NCI-H345 treated with DMSO at 0.1 percent for 48 hours (cell line): ENCODE measurements around the gene ARID5B.

Source experiments
- DNase-seq: peaks from one replicate; lab custom pipeline; 2025; ENCODE audit not compliant: unreplicated experiment; lab: John Stamatoyannopoulos, UW

The ARID5B gene

DNA sequence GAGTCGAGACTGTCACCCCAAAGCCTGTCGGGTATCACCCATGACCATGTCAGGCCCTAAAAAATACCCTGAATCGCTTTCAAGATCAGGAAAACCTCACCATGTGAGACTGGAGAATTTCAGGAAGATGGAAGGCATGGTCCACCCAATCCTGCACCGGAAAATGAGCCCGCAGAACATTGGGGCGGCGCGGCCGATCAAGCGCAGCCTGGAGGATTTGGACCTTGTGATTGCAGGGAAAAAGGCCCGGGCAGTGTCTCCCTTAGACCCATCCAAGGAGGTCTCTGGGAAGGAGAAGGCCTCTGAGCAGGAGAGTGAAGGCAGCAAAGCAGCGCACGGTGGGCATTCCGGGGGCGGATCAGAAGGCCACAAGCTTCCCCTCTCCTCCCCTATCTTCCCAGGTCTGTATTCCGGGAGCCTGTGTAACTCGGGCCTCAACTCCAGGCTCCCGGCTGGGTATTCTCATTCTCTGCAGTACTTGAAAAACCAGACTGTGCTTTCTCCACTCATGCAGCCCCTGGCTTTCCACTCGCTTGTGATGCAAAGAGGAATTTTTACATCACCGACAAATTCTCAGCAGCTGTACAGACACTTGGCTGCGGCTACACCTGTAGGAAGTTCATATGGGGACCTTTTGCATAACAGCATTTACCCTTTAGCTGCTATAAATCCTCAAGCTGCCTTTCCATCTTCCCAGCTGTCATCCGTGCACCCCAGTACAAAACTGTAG lies 191.0 kb downstream of the ARID5B start:
- DNase-seq: no peak

DNA sequence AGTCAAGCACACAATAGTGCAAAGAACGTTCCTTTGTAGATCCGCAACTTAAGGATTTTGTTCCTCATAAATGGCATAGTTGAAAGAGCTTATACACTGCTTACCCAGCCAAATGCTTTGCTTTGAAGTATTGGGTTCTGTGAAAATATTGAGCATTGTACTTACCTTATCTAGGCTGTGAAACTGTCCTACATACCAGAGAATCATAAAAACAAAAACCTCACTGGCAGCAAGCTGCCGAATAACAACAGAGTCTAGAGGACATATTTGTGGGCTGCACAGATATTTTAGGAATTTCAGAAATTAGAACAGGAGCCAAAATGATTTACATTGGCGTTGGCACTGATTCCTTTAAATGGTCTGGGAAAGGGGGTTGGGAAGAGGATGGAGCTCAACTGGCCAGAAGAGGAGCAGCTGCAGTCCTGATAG lies 192.4 kb downstream of the ARID5B start:
- DNase-seq: no peak

DNA sequence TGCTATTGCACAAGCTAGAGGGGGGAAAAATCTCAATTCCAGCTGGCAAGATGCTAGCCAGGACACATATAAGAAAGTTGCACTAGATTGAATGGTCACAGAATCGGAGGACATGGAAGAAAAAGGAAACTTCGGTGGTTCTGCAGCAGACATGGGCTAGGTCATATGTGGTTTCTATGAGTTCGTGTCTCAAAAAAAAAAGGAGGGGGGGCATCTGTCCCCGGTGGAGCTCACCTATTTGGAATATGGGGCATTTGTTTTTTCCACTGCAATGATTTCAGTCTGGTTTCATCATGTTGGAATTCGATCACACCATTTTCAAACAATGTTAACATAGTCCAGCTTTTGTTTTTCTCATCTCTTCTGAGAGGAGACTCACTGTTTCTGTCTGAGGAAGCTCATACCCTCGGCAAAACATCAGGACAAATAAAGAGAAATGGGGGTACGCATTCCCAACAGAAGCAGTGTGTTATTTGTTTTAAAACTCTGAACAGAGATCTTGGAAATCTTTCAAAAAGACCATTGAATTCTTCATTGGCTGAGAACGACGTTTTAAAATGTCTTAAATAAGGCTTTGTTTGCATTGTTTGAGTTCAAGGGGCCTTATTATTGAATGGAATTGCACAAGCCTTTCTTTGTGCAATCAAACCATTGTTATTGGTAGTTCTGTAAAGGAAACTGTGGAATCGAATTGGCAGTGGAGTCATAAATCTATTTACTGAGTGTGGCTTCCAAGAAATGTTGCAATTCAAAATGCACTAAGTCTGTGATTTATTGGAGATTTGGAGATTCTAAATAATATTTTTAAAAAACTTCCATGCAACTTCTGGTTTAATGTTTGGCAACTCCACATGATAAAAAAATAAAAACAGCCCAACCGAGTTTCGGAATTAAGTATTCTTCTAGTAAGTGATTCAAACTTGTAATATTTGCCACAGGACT lies 194.0 kb downstream of the ARID5B start:
- DNase-seq: no peak

DNA sequence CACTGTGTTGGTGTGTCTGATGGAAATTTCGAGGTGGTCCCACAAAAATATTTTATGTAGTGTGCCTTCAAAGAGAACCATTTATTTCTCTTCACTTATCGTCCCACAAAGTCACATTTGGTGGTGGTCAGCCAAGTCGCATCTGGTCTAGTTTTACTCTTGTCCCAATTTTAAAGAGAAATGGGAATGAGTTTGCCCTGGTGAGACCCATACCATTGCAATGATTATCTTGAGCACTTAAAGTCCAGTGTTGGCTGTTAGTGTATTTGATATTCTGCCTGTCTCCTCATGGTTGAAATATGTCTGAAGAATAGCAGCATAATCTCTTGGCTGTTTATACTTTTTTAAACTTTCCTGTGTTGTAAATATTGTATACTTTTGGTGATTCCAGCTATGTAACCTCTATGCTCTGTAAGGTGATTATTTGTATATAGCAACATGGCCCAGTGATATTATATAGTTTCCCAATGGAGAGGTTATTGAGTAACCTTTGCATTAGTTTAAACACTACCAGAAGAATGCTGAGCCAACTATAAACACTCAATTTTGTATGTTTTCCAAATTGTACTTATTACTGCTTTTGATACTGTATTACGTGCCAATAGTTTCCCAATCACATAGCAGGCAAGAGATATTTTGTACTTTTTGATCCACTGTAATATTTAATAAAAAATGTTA lies 194.9 kb downstream of the ARID5B start:
- DNase-seq: no peak

DNA sequence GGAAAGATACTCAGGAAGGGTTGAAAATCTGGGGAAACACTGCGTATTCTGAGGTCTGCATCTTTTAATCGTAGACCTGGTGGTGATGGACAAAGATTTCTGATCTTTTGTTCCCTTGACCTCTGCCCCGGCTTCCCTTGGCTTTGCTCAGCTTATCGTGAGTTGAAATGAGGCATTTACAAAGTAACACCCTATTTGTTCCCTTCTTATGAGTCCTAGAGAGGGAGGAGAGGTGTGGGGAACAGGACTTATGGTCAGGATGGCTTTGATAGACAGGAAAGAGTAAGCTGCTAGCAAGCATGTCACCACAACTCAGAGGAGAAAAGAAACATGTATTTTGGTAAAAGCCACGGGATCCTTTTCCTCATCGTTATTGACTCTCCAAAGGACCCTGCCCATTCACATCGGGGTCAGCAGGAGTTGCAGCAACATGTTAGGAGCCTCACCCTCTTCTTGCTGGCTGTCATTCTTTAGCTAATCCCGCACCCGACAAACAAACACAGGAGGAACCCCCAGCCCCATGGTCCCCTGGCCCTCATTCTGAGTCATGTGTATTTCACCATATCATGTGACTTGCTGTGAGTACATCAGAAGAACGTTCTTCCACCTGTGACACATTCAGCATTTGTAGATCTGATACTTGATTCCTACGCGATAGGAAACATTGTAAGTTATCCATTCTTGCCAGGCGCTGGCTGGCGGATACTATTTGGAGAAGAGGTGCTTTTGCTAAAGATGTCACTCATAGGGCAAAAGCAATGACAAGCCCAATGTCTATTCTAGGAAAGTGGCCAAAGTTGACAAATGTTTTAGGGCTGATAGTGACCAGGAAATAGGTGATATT lies 197.0 kb downstream of the ARID5B start:
- DNase-seq: no peak

DNA sequence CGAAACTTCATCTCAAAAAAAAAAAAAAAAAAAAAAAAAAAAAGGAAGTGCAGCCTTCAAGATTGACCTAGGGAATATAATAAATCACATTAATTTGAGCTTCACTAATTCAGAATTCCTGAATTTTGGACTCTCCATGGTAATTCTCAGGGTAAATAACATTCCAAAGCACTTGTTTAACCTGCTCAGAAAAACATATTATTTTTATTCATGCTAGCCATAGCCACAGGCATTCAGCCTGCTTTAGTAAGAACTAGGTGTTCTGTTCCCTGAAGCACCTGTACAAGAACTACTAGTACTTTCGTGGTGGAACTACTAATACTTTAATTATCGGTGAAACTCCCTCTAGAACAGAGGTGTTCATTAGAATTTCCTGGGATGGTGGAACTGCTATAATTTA lies 197.8 kb downstream of the ARID5B start:
- no peak for DNase-seq

DNA sequence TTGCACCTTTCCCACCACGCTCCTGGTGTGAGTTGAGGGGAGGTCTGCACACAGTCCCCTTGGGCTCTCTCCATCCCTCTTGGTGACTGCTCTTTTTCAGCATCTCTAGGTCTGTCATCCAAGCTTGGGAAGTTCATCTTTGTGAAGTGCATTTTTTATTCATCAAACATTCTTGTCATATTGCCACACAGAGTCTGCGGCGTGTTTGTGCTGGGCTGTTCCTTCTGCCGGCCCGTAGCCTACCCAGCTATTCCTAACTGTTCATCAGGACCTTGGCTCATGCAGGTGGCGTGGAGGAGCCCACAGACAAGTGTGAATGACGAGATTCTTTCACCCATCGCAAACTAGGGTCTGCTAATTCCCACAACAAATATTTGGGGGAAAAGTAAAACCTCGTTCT lies 202.4 kb downstream of the ARID5B start:
- DNase-seq: no peak

DNA sequence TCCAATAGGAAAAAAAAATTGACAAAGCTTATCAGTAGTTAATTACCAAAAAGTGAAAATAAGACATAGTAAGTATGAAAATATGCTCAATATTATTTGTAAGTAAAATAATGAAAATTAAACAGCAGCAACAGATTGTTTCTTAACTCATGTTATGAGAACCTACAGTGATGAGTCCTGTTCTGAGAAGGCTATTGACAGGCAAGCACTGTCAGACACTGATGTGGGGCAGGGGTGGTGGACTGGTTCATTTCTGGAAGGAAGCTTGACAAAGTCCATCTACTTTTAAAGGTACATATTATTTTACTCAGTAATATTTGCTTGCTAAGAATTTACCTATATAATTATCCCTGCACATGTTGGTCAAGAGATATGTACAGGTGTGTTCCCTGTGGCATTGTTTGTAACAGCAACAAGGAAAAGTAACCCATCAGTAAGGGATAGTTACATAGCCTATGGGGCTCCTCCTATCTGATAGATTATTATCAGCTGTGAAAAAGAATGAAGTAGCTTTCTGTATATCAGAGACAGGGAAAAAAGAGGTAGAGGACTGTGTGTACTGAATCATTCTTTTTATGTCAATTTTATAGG lies 205.5 kb downstream of the ARID5B start:
- no peak for DNase-seq

DNA sequence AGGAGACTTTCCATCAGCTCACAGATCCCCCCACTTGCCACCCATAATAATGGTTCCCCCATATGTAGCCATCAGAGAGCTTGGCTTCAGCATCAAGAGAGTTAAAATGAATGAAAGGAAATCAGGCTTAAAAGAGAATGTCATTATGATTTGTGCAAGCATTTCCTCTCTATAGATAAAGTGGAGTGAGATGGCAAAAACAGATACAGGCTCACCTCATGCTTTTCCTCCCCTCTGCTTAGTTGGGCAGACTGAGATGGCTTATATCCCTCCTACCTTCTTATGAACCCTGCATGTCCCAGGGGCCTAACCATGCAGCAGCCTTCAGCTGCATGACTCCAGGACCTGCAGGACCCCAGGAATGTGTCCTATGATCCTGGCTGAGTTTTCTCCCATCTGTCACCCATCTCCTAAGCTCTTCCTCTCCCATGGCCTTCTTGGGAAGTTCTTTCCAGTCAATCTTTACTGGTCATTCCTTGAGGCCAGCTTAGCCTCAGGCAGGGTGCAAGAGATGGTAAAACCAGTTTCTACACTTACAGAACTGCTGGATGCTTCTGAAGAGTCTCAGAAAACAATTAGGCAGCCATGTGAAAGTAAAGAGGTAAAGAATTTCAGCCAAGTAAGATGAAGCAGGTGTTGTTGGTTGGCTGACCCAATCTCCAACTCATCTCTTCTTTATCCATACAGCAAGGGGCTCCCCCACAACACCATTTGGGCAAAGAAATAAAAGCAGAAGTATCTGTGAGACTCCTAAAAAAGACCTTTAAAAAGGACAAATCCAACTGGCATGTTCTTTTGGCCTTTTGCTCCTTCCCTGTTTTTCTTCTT lies 207.5 kb downstream of the ARID5B start:
- DNase-seq: no peak

DNA sequence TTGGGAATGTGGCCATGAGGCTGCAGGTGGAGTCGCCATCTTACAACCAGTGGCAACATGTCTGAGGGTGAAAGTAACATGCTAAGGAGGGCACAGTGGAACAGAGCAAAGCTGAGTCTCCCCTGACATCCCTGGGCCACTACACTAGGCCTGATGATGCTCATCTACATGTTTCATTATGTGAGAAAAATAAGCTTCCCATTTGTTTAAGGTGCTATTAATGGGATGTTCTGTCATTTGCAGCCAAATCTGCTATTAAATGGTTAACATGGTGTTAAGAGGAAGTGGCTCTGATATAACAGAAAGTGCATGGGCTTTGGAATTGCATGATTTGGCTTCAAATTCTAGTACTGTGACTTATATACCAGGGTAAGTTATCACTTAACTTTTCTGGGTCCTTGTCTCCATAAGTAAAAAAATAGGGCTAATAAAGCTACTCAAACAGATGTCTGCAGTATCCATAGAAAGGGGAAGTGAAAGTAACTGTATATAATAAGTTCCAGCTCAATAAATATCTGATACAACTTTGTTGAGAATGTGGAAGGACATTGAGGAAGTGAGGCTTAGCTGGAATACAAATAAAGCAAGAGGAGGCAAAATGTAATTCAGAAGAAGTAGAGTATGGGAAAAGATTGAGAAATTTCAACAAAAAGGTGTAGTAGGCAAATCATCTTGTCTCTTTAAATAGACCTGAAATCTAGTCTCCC lies 208.2 kb downstream of the ARID5B start:
- no peak for DNase-seq

DNA sequence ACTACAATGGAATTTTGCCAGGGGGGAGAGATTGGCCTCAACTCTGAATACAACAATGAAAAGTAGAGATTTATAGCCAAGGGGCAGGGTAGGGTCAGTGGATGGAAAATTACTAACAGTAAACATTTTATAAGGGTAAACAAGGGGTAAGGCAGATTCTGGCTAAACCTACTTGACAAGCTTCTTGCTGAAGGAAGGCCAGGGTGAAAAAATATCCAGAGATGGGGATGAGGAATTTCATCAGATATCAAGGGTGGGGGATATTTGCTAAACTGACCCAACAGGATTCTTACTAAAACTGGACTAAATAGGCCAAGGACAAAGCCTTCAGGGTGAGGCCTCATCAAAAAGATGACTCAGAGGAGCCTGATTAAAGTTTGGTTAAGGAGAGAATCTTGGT lies 210.8 kb downstream of the ARID5B start:
- no peak for DNase-seq

DNA sequence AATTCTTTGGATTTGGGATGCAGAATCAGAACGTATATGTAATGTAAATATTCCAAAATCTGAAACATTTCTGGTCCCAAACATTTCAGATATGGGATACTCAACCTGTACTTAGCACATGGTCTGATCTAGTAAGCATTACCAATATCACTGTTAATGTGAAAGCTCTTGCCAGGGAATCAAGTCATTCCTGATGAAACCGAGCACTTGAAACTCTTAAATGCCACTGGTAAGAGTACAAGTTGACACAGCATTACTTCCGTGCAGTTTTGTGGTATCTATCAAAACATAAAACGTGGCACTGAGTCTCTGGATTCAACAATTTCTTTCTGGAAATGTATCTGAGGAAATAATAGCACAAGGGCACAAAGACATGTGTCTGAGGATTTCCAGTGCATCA lies 211.5 kb downstream of the ARID5B start:
- DNase-seq: no peak

DNA sequence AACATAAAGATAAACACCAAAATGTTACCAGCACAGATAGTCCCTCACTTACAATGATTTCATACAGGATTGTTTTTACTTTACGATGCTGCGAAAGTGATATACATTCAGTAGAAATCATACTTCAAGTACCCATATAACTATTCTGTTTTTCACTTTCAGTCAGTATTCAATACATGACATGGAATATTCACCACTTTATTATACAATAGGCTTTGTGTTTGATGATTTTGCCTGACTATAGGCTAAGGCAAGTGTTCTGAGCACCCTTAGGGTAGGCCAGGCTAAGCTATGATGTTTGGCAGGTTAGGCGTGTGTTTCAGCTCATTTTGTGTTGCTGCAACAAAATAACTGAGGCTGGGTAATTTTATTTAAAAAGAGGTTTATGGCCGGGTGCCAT lies 212.2 kb downstream of the ARID5B start:
- no peak for DNase-seq

DNA sequence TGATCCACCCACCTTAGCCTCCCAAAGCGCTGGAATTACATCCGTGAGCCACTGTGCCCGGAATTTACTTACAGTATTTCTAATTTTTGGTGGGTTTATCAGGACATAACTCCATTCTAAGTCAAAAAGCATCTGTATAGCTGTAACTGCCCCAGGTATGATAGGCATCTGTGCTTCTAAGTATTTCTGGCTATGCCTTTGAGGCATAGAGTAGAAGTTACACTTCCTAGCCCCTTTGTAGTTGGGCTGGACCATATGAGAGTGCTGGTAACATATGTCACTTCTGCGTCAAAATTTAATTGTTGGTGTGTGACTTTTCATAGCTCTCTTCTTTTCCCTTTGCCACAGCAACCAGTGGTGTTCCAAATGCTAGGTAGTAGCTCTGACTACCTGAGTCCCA lies 213.8 kb downstream of the ARID5B start:
- no peak for DNase-seq

DNA sequence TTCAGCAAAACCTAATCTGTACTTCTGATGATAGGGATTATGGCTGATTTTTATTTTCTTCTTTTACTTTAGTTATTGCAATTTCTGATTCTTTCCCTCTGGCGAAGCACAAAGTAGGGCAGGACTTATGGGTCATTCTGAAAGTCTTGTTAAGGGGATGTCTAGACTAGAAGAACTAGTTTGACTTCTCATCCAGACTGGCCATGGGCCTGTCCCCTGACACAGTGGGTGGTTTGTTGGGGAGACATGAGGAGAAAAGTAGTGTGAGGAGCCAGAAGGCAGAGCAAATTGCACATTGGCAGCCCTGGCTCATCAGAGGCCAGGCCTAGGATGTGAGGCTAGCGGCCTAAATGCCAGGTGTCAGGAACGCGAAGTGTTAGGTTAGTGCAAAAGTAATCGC lies 214.3 kb downstream of the ARID5B start:
- no peak for DNase-seq

DNA sequence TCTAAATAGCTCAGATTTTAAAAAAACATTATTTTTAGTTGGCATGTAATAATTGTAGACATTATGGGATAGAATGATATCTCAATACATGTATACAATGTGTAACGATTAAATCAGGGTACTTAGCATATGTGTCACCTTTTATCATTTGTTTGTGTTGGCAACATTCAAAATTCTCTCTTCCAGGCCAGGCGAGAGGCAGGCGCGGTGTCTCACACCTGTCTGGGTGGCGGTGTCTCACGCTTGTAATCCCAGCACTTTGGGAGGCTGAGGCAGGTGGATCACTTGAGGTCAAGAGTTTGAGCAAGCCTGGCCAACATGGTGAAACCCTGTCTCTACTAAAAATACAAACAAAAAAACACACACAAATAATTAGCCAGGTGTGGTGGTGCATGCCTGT lies 215.4 kb downstream of the ARID5B start:
- no peak for DNase-seq

DNA sequence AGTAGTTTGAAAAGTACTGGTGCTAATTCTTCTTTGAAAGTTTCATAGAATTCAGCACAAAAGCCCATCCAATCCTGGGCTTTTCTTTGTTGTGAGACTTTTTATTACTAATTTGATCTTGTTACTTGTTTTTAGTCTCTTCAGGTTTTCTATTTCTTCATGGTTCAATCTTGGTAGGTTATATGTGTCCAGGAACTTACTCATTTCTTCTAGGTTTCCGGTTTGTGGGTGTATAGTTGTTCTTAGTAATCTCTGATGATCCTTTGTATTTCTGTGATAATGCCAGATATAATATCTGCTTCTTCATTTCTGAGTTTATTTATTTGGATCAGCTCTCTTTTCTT lies 219.7 kb downstream of the ARID5B start:
- DNase-seq: no peak

DNA sequence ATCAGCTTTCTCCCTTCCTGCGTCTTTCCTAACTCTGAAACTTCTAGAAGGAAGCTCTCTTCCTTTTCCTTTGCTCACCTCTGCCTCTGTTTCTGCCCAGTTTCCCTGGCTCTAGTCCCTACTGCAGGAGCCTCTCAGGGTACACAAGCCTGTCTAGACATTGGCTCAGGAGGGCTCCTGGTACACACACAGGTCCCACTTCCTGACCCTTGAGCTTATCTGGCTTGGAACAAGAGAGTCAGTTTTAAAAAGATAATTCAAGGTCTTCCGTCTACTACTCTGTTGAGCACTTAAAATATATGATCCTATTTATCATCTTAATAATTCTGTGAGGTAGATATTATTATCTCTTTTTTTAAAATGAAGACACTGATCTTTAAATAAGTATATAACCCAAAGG lies 226.5 kb downstream of the ARID5B start:
- no peak for DNase-seq

DNA sequence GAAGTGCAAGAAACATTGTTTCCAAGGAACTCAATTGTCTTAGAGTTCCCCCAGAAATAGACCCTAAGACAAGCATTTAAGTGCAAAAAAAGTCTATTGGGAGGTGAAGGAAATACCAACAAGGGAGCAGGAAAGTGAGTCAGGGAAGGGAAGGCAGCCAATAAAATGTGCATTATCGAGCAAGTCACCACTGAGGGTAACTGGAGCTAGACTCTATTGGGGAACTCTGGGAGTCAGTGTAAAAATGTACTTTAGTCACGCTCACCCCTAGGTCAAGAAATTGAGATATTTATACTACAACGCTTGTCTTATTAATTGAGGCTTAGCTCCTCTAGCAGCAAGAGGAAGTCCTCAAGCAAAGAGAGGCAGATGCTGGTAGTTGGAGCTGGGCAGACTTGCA lies 229.4 kb downstream of the ARID5B start:
- no peak for DNase-seq
